ENCODE measurements around the gene TEX38. TPM values are rescaled to one million over a fixed set of nuclear protein-coding genes. Genes with fewer than 3 reads are reported as not detected.
"Not testable (repeated sequence)": the region's sequence is repeated elsewhere in the genome, so short reads cannot be mapped to it uniquely, and the experiment has no call there.

The TEX38 gene
- total and polyA plus RNA-seq, 8 donors, result 0.35 to 0.80 TPM; not detected in 6

DNA sequence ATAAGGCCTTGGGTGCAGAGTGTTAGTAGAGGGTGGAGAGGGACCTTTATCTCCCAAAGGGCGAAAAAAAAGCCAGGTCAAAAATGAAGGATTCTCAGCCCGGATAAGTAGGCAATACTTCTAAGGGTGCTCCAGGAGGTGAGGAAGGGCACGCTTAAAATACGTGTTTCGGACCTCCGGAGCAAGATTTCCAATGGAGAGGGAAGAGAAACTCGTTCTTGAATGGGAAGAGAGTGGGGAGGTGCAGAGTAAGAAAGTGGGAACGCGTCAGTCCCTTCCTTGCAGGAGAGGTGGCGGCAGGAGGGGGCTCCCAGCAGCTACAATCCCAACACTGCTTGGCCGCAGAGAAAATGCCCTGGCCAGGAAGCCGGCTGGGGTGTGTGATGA lies 46.7 kb downstream of the TEX38 start:
- DNase-seq (no peak), ATAC-seq (peak in 3 of 4 donors; percentile 1 to 14 (median 11)), FAIRE-seq (no peak)
- Histone ChIP-seq H3K4me1 (peaks cover 10 to 42% (median 16%) of the 10 kb centered on the region in 3 donors), H3K27ac (peak overlapping the region; percentile 67 to 80 (median 74)), H3K4me3 (peak overlapping the region; percentile 82 to 98 (median 92)), H3K36me3 (peaks cover 0 to 3% (median 0%) of the 10 kb centered on the region in 3 donors), H3K9me3 (no peaks in the 10 kb centered on the region), H3K27me3 (no peaks in the 10 kb centered on the region)
- TF ChIP-seq, protein P1, sequence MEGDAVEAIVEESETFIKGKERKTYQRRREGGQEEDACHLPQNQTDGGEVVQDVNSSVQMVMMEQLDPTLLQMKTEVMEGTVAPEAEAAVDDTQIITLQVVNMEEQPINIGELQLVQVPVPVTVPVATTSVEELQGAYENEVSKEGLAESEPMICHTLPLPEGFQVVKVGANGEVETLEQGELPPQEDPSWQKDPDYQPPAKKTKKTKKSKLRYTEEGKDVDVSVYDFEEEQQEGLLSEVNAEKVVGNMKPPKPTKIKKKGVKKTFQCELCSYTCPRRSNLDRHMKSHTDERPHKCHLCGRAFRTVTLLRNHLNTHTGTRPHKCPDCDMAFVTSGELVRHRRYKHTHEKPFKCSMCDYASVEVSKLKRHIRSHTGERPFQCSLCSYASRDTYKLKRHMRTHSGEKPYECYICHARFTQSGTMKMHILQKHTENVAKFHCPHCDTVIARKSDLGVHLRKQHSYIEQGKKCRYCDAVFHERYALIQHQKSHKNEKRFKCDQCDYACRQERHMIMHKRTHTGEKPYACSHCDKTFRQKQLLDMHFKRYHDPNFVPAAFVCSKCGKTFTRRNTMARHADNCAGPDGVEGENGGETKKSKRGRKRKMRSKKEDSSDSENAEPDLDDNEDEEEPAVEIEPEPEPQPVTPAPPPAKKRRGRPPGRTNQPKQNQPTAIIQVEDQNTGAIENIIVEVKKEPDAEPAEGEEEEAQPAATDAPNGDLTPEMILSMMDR (IDR thresholded peaks at IDR 0.05), result no peak
- 0 to 2% methylated on average over 12 of the region's 12 CpGs for WGBS, 2 donors
- intact Hi-C loops (cut with DNase I), result no loop called here

DNA sequence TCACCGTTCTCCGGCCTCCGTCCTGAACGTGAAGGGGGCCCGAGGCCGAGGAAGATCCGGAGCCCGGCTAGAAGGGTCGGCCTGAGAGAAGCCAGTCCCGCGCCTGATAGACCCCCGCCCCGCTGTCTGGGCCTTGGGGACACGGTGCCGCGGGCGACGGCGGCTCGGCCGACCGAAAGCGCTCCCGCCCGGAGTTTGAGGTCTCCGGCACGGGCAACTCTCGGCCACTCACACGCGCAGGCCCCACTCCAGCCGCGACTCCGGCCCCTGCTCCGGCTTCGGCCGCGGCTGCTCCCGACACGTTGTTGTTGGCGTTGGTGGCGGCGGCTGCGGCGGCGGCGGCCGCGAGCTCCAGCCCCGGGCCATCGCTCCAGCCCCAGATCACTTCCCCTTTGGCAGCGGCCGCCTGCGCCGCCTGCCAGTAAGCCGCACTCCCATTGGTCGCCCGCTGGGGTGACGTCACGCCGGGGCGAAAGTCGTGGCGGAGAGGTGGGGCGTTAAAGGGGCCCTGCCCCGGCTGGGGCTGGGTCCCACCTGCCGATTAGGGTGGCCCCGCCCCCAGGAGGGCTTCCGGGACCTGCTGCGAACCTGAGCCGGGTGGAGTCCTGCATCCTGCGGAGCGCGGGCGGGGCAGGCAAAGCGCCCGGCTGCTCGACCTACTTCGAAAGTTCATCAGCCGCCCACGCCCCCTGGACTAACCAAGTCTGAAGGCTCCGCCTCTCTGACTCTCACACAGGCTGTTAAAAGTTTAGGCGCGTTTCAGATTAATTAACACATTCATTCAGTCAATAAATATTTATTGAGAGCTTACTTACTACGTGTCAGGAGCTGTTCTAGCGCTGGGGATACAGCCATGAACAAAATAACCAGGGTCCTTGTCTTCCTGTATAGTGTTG lies 47.3 kb downstream of the TEX38 start, which contains the start of gene EFCAB14:
EFCAB14 (minus strand) TSS at position 388 of the 896 bp plus-strand sequence. CDS start 1,027 bp downstream, outside the sequence.
- intact Hi-C loops (cut with DNase I), result no loop called here
- no peaks in the 10 kb centered on the region for H3K9me3 ChIP-seq
- peaks cover 0 to 3% (median 0%) of the 10 kb centered on the region in 3 donors for H3K36me3 ChIP-seq
- TF ChIP-seq, protein P1 (IDR thresholded peaks at IDR 0.05), result no peak
- H3K27ac ChIP-seq, result peak within 1 kb of the TSS; percentile 67 to 80 (median 74)
- peak; percentile 73 for FAIRE-seq
- H3K4me3 ChIP-seq, result peak within 1 kb of the TSS; percentile 82 to 98 (median 92)
- WGBS, 2 donors, result 0% methylated on average over 57 to 85 of the region's 85 CpGs
- no peaks in the 10 kb centered on the region for H3K27me3 ChIP-seq
- peak; percentile 97 to 99 (median 99) for ATAC-seq
- H3K4me1 ChIP-seq, result peaks cover 10 to 40% (median 16%) of the 10 kb centered on the region in 3 donors
- DNase-seq, result peak; percentile 97 to 100 (median 99)

DNA sequence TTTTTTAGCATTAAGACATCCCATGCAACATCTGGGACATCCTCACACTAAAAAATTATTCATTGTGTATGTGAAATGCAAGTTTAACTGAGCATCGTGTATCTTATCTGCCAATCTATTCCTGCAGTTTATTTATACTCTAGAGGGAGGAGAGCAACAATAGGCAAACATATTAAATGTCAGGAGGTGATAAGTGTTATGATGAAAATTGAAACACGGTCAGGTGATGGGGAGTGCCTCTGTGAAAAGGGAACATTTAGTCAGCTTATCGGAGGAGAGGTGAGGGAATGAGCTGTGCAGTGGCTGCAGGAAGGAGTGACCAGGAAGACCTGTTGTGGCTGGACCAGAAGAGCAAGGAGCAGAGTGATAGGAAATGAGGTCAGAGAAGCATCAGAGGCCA lies 48.0 kb downstream of the TEX38 start:
- Histone ChIP-seq H3K36me3 (peaks cover 0 to 1% (median 0%) of the 10 kb centered on the region in 3 donors), H3K4me3 (peak overlapping the region in 3 of 4 donors; percentile 82 to 98 (median 86)), H3K4me1 (peaks cover 10 to 33% (median 16%) of the 10 kb centered on the region in 3 donors), H3K27ac (peak overlapping the region in 3 of 4 donors; percentile 67 to 80 (median 79)), H3K27me3 (no peaks in the 10 kb centered on the region), H3K9me3 (no peaks in the 10 kb centered on the region)
- FAIRE-seq (peak; percentile 20), ATAC-seq (peak; percentile 15 to 39 (median 22)), DNase-seq (peak in 1 of 6 donors; percentile 19)
- intact Hi-C loops (cut with DNase I), result loop anchor here in 2 of 3 donors (5.0 to 10.0 kb wide), 3 partner anchors 95 to 175 kb away; no protein-coding TSS in a partner anchor
- WGBS, 2 donors, result 1 to 3% methylated on average over 3 of the region's 3 CpGs
- TF ChIP-seq, protein P1 (IDR thresholded peaks at IDR 0.05), result no peak

DNA sequence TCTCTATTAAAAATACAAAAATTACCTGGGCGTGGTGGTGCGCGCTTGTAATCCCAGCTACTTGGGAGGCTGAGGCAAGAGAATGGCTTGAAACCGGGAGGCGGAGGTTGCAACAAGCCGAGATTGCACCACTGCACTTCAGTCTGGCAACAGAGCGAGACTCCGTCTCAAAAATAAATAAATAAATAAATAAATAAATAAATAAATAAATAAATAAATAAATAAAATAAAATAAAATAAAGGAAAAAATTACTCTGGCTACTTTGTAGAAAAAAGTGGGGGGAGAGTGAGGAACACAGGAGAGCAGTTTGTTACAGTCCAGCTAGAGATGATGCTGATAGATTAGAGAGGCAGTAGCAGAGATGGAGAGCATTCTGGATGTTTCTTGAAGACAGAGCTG lies 48.7 kb downstream of the TEX38 start:
- ATAC-seq, H3K36me3 ChIP-seq, FAIRE-seq, H3K27me3 ChIP-seq, H3K27ac ChIP-seq, H3K9me3 ChIP-seq, H3K4me3 ChIP-seq: not testable (repeated sequence)
- 95 to 96% methylated on average over 8 of the region's 8 CpGs for WGBS, 2 donors
- H3K4me1 ChIP-seq, result peaks cover 10 to 26% (median 16%) of the 10 kb centered on the region in 3 donors
- DNase-seq, result peak in 1 of 6 donors; percentile 8
- intact Hi-C loops (cut with DNase I), result loop anchor here in 2 of 3 donors (5.0 to 10.0 kb wide), 3 partner anchors 96 to 176 kb away; no protein-coding TSS in a partner anchor

DNA sequence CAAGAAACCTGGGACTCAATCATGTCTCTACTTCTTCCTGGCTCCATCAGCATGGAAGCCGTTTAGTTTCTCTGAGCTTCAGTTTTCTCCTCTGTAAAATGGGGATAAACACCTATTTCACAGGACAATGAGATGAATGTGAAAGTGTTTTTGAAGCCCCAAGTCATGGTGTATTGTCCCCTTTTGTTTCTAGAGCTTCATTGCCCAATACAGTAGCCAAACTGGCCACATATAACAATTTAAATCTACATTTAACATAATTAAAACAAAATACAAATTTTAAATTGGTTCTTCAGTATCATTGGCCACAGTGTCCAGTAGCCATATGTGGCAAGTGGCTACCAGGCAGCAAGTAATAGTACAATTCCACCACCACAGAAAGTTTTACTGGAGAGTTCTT lies 49.5 kb downstream of the TEX38 start:
- H3K9me3 ChIP-seq, result no peaks in the 10 kb centered on the region
- TF ChIP-seq, protein P1 (IDR thresholded peaks at IDR 0.05), result no peak
- peaks cover 10 to 26% (median 16%) of the 10 kb centered on the region in 3 donors for H3K4me1 ChIP-seq
- no peak overlapping the region for H3K27ac ChIP-seq
- H3K36me3 ChIP-seq, result no peaks in the 10 kb centered on the region
- intact Hi-C loops (cut with DNase I), result loop anchor here in 2 of 3 donors (5.0 to 10.0 kb wide), 3 partner anchors 96 to 176 kb away; no protein-coding TSS in a partner anchor
- ATAC-seq, result no peak
- FAIRE-seq, result no peak
- no peak overlapping the region for H3K4me3 ChIP-seq
- WGBS, 2 donors, result 76 to 92% methylated on average over 1 of the region's 1 CpG
- no peak for DNase-seq
- H3K27me3 ChIP-seq, result no peaks in the 10 kb centered on the region
